PFSK-1 (cell line): ENCODE results near the gene NECAB3.

Source experiments
- FOXP2 ChIP-seq: optimal IDR thresholded peaks from 2 replicates; pipeline ENCODE3; 2011; ENCODE audit warnings: borderline replicate concordance, control low read depth, inconsistent platforms; ENCODE audit not compliant: insufficient read depth; ENCODE audit errors: extremely low read length, extremely low read depth
- POLR2AphosphoS5 ChIP-seq: IDR thresholded peaks from 2 replicates; pipeline ENCODE4 v1.6.1; 2012; ENCODE audit warnings: low read depth, mild to moderate bottlenecking, control low read depth, low read length, moderate library complexity
- SIN3A ChIP-seq: IDR thresholded peaks from 2 replicates; pipeline ENCODE4 v1.6.1; 2012; ENCODE audit warnings: mild to moderate bottlenecking, low read length, moderate library complexity, borderline replicate concordance; ENCODE audit not compliant: insufficient read depth
- TAF1 ChIP-seq: IDR thresholded peaks from 2 replicates; pipeline ENCODE4 v1.6.1; 2012; ENCODE audit warnings: low read length, control low read depth, borderline replicate concordance; ENCODE audit not compliant: insufficient read depth
- TF ChIP-seq, protein P1 (sequence below), 2 experiments: IDR thresholded peaks; 2 replicates each; pipeline versions ENCODE4 v1.6.1 to v1.8.0; 2011 to 2012; ENCODE audit warnings: low read depth in 2 of 2, low read length in 2 of 2, control low read depth in 1 of 2, inconsistent platforms in 1 of 2, mild to moderate bottlenecking in 1 of 2, moderate library complexity in 1 of 2; ENCODE audit not compliant: insufficient read depth in 1 of 2

Gene NECAB3

DNA sequence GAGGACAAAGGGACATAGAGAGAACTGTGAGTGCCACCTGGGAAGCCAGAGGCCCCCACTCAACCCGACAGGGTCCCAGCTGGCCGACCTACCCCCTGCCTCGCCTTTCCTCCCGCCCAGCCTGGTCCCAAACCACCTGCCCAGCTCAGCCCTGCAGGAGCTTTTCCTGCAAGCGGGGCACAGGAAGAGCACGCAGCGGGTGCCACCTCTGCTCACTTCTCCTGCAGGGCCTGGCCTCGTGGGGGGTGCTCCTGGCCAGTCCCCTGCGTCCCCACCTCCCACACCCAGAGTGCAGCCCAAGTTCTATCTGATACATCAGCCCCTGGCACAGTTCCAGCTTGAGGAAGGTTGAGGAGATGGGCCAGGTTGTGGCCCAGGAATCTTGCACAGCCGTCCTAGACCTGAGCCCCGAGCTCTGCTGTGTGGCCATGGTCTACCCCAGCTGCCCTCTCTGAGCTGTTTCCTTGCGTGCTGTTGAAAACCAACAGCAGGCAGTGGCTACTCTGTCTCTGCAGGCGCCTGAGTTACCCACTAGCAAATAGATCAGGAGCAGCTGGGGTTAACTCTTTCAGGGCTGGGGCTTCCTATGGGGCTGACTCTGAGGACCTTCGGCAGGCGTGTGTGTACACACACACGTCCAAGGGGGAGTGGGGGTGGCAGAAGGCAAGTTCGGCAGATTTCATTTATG lies 1.7 kb downstream of the NECAB3 start:
- TF ChIP-seq TAF1, result no peak
- no peak for TF ChIP-seq SIN3A
- no peak for TF ChIP-seq FOXP2
- TF ChIP-seq, protein P1, sequence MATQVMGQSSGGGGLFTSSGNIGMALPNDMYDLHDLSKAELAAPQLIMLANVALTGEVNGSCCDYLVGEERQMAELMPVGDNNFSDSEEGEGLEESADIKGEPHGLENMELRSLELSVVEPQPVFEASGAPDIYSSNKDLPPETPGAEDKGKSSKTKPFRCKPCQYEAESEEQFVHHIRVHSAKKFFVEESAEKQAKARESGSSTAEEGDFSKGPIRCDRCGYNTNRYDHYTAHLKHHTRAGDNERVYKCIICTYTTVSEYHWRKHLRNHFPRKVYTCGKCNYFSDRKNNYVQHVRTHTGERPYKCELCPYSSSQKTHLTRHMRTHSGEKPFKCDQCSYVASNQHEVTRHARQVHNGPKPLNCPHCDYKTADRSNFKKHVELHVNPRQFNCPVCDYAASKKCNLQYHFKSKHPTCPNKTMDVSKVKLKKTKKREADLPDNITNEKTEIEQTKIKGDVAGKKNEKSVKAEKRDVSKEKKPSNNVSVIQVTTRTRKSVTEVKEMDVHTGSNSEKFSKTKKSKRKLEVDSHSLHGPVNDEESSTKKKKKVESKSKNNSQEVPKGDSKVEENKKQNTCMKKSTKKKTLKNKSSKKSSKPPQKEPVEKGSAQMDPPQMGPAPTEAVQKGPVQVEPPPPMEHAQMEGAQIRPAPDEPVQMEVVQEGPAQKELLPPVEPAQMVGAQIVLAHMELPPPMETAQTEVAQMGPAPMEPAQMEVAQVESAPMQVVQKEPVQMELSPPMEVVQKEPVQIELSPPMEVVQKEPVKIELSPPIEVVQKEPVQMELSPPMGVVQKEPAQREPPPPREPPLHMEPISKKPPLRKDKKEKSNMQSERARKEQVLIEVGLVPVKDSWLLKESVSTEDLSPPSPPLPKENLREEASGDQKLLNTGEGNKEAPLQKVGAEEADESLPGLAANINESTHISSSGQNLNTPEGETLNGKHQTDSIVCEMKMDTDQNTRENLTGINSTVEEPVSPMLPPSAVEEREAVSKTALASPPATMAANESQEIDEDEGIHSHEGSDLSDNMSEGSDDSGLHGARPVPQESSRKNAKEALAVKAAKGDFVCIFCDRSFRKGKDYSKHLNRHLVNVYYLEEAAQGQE (IDR thresholded peaks at IDR 0.05; ENCODE audit: insufficient read depth in 1 of 2, low read depth in 2 of 2, low read length in 2 of 2), result no peak
- TF ChIP-seq POLR2AphosphoS5, result no peak

DNA sequence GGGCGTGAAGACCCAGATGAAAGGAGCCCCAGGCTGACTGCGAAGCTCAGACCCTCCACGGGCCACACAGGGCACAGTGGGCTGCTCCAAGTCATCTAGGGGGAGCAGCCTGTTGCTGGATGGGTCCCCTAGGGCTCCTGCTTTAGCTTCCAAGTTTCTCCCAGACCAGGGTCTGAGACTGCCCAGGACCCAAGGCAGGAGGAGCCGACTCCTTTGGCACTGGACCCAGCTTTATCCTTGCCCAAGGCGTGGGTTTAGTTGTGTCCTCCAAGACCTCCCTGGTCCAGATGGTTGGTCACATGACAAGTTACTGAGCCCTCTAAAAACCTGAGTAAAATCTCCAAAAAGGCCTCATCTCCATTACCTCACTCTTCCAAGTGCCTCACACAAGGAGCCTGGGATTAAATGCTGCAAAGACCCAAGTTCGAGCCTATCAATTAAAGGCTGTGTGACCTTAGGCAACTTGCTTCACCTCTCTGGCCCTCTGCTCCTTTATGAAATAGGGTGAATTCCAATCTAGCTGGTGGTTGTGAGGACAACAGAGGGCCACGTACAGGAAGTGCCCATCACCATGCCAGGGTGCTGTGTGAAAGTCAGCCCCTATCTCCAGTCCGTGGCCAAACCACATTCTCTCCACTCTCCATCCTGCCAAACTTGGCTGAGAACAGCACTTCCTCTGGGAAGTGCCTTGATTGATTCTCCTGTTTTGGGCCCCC lies 2.5 kb downstream of the NECAB3 start:
- TF ChIP-seq POLR2AphosphoS5 (no peak), FOXP2 (no peak), SIN3A (no peak), TAF1 (no peak)
- TF ChIP-seq, protein P1 (IDR thresholded peaks at IDR 0.05; ENCODE audit: insufficient read depth in 1 of 2, low read depth in 2 of 2, low read length in 2 of 2), result no peak

DNA sequence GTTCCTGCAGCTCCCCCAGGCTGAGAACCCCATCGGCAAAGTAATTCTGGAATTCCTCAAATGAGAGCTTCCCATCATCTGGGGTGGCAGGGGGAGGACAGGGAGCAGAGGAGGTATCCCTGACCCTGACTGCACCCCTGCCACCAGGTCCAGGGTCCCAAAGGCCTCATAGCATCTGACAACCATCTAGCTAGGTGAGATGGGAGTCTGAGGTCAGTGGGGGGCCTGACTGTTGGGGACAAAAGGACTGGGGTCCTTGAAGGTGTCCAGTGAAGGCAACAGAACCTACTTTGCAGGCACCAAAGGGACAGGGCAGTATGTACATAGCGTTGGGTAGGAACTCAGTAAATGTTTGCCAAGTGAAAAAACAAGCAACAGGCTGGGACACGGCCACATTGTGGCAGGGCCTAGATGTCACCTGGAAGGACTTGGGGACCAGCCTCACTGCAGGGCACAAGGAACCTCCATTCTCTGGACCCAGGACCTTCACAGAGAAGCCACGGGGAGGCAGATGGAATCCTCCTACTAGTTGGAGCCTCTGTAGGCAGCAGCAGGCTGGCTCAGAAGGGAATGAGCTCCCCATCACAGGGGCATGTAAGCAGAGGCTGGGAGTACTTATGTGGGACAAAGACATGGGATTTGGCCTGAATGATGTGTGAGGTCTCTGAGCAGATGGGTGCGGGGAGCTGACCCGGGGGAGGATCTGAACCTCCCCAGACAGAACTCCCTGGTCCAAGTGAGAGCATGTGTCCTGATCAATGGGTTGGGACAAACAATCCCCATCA lies 3.3 kb downstream of the NECAB3 start:
- no peak for TF ChIP-seq SIN3A
- no peak for TF ChIP-seq TAF1
- no peak for TF ChIP-seq POLR2AphosphoS5
- no peak for TF ChIP-seq FOXP2
- TF ChIP-seq, protein P1 (IDR thresholded peaks at IDR 0.05; ENCODE audit: insufficient read depth in 1 of 2, low read depth in 2 of 2, low read length in 2 of 2), result no peak

DNA sequence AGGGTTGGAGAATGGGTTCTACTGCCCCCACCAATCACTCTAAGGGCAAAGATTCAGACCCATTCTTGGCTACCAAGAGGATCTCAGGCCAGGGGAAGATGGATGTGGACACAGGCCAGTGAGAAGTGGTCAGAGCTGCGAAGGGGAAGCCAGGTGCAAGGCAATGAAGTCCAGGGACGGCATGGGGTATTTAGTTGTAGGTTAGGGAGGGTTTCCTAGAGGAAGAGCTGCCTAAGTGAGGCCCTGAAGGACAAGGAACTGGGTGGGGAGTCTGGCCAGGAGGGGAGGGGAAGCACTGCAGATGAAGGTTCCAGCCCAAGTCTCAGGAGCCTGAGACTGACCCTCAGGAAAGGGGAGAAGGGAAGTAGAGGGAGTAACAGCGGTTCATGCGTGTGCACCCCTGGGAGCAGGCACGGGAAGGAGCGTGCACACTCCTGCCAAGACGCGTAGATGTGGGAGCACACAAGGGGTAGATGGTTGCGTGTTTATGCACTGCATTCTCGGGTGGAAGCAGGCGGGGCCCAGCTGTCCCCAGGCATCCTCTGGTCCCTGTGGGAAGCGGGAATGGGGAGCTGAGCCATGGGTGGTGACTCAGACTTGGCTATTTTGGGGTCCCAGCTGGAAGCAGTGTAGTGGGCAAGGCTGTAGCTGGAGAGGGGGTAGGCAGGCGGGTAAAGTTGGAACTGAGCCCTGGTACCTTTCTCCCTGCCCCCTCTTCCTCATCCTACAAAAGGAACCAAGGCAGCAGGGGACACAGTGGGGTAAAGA lies 4.2 kb downstream of the NECAB3 start:
- TF ChIP-seq SIN3A, result no peak
- TF ChIP-seq, protein P1 (IDR thresholded peaks at IDR 0.05; ENCODE audit: insufficient read depth in 1 of 2, low read depth in 2 of 2, low read length in 2 of 2), result no peak
- no peak for TF ChIP-seq FOXP2
- TF ChIP-seq TAF1, result no peak
- no peak for TF ChIP-seq POLR2AphosphoS5
